ENCODE results near the gene SF3B5. TPM values are rescaled to one million over a fixed set of nuclear protein-coding genes. Genes with fewer than 3 reads are reported as not detected.
"Not testable (repeated sequence)": the region's sequence is repeated elsewhere in the genome, so short reads cannot be mapped to it uniquely, and the experiment has no call there.

The SF3B5 gene
- total RNA-seq, 1 experiment from 2014 or later = 113 TPM

DNA sequence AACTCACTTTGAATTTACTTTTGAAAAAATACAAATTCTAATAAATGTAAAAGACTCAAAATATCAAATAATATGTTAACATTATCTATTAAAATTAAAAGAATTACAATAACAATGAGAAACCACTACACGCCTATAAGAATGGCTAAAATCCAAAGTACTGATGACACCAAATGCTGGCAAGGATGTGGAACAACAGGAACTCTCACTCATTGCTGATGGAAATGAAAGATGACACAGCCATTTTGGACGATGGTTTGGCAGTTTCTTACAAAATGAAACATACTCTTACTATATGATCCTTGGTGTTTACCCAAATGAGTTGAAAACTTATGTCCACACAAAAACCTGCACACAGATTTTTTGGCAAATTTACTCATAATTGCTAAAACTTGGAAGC, 39.4 kb upstream of the SF3B5 start:
- no peak for DNase-seq
- CTCF ChIA-PET = no interaction called here

GRCh38 chr6:144134176-144134575, 38.8 kb upstream of the SF3B5 start:
- Mint-ChIP-seq H3K9me3 (ENCODE audit: low read depth, unreplicated experiment) (no peaks in the 10 kb centered on the region), H3K4me1 (ENCODE audit: low read depth, unreplicated experiment) (peaks cover 13% of the 10 kb centered on the region), H3K36me3 (ENCODE audit: insufficient read depth, unreplicated experiment) (no peaks in the 10 kb centered on the region), H3K27ac (ENCODE audit: unreplicated experiment) (no peak overlapping the region), H3K4me3 (ENCODE audit: low read depth, unreplicated experiment) (no peak overlapping the region), H3K27me3 (ENCODE audit: unreplicated experiment) (no peaks in the 10 kb centered on the region)
- intact Hi-C loops (cut with micrococcal nuclease; ENCODE audit: unreplicated experiment) = no loop called here
- no peak for DNase-seq
- TF ChIP-seq, protein P1, sequence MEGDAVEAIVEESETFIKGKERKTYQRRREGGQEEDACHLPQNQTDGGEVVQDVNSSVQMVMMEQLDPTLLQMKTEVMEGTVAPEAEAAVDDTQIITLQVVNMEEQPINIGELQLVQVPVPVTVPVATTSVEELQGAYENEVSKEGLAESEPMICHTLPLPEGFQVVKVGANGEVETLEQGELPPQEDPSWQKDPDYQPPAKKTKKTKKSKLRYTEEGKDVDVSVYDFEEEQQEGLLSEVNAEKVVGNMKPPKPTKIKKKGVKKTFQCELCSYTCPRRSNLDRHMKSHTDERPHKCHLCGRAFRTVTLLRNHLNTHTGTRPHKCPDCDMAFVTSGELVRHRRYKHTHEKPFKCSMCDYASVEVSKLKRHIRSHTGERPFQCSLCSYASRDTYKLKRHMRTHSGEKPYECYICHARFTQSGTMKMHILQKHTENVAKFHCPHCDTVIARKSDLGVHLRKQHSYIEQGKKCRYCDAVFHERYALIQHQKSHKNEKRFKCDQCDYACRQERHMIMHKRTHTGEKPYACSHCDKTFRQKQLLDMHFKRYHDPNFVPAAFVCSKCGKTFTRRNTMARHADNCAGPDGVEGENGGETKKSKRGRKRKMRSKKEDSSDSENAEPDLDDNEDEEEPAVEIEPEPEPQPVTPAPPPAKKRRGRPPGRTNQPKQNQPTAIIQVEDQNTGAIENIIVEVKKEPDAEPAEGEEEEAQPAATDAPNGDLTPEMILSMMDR (IDR thresholded peaks at IDR 0.05; ENCODE audit: unreplicated experiment) = no peak
- no TSS peak for BruUV-seq (replicated peaks)
- CTCF ChIA-PET = no interaction called here

More for the DNA sequence above, 39.4 kb upstream of the SF3B5 start:
- H3K9me3 Mint-ChIP-seq (ENCODE audit: low read depth, unreplicated experiment) = no peaks in the 10 kb centered on the region
- intact Hi-C loops (cut with micrococcal nuclease; ENCODE audit: unreplicated experiment) = no loop called here
- TF ChIP-seq, protein P1 (IDR thresholded peaks at IDR 0.05; ENCODE audit: unreplicated experiment) = no peak
- no peak overlapping the region for H3K27ac Mint-ChIP-seq (ENCODE audit: unreplicated experiment)
- no peak overlapping the region for H3K4me3 Mint-ChIP-seq (ENCODE audit: low read depth, unreplicated experiment)
- no peaks in the 10 kb centered on the region for H3K36me3 Mint-ChIP-seq (ENCODE audit: insufficient read depth, unreplicated experiment)
- H3K27me3 Mint-ChIP-seq (ENCODE audit: unreplicated experiment) = no peaks in the 10 kb centered on the region
- H3K4me1 Mint-ChIP-seq (ENCODE audit: low read depth, unreplicated experiment) = peaks cover 13% of the 10 kb centered on the region
- no TSS peak for BruUV-seq (replicated peaks)

GRCh38 chr6:144133225-144133821, 38.0 kb upstream of the SF3B5 start:
- BruUV-seq (replicated peaks) = no TSS peak
- Mint-ChIP-seq H3K4me1 (ENCODE audit: low read depth, unreplicated experiment) (peaks cover 13% of the 10 kb centered on the region), H3K36me3 (ENCODE audit: insufficient read depth, unreplicated experiment) (no peaks in the 10 kb centered on the region), H3K4me3 (ENCODE audit: low read depth, unreplicated experiment) (no peak overlapping the region), H3K27me3 (ENCODE audit: unreplicated experiment) (no peaks in the 10 kb centered on the region), H3K27ac (ENCODE audit: unreplicated experiment) (no peak overlapping the region), H3K9me3 (ENCODE audit: low read depth, unreplicated experiment) (no peaks in the 10 kb centered on the region)
- TF ChIP-seq, protein P1 (IDR thresholded peaks at IDR 0.05; ENCODE audit: unreplicated experiment) = no peak
- intact Hi-C loops (cut with micrococcal nuclease; ENCODE audit: unreplicated experiment) = no loop called here
- DNase-seq = no peak
- CTCF ChIA-PET = no interaction called here

DNA sequence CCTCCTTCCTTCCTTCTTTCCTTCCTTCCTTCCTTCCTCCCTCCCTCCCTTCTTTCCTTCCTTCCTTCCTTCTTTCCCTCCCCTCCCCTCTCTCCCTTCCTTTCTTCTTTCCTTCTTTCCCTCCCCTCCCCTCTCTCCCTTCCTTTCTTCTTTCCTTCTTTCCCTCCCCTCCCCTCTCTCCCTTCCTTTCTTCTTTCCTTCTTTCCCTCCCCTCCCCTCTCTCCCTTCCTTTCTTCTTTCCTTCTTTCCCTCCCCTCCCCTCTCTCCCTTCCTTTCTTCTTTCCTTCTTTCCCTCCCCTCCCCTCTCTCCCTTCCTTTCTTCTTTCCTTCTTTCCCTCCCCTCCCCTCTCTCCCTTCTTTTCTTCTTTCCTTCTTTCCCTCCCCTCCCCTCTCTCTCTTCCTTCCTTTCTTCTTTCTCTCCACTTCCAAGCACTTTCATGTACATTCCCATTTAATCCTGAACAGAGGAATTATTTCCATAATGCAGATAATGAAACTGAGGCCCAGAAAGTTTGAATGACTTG, 36.9 kb upstream of the SF3B5 start:
- CTCF ChIA-PET = interaction anchor here (0.7 kb wide), 1 partner anchor 9 kb away, joined by 6 read pairs; no protein-coding TSS in a partner anchor
- H3K9me3 Mint-ChIP-seq (ENCODE audit: low read depth, unreplicated experiment); BruUV-seq (replicated peaks); DNase-seq; intact Hi-C loops (cut with micrococcal nuclease; ENCODE audit: unreplicated experiment); H3K36me3 Mint-ChIP-seq (ENCODE audit: insufficient read depth, unreplicated experiment); H3K27ac Mint-ChIP-seq (ENCODE audit: unreplicated experiment); H3K4me3 Mint-ChIP-seq (ENCODE audit: low read depth, unreplicated experiment); H3K27me3 Mint-ChIP-seq (ENCODE audit: unreplicated experiment): not testable (repeated sequence)
- H3K4me1 Mint-ChIP-seq (ENCODE audit: low read depth, unreplicated experiment) = peaks cover 13% of the 10 kb centered on the region

DNA sequence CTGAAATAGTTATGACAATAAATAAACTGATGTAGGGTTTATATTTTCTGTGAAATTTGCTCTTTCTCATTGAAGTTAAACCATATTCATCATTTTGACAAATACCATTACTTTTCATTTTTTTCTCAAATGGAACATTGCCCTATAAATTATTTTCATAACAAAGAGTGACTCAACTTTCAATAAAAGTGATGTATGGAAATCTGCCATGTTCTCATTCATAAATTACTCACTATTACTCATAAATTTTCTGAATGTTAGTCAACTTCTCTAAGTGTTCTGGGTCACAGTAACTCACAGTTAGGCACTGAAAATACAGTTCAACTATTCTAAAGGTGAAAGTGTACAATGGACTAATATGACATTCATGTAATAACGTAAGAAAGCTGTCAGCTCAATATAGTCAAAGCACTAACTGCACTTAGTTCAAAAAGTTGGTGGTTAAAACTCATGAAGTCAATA, 35.9 kb upstream of the SF3B5 start:
- intact Hi-C loops (cut with micrococcal nuclease; ENCODE audit: unreplicated experiment) = no loop called here
- TF ChIP-seq, protein P1 (IDR thresholded peaks at IDR 0.05; ENCODE audit: unreplicated experiment) = no peak
- no peaks in the 10 kb centered on the region for H3K36me3 Mint-ChIP-seq (ENCODE audit: insufficient read depth, unreplicated experiment)
- H3K9me3 Mint-ChIP-seq (ENCODE audit: low read depth, unreplicated experiment) = peaks cover 2% of the 10 kb centered on the region
- no peak overlapping the region for H3K27ac Mint-ChIP-seq (ENCODE audit: unreplicated experiment)
- DNase-seq = no peak
- no TSS peak for BruUV-seq (replicated peaks)
- H3K27me3 Mint-ChIP-seq (ENCODE audit: unreplicated experiment) = no peaks in the 10 kb centered on the region
- H3K4me1 Mint-ChIP-seq (ENCODE audit: low read depth, unreplicated experiment) = peaks cover 13% of the 10 kb centered on the region
- H3K4me3 Mint-ChIP-seq (ENCODE audit: low read depth, unreplicated experiment) = no peak overlapping the region
- CTCF ChIA-PET = no interaction called here

Data from Calu3 (cell line).